ENCODE data around the gene THSD4.

THSD4 gene

GRCh38 chr15:71686221-71687050, 571.2 kb downstream of the THSD4 start:
- no peak for DNase-seq (ENCODE audit: low read depth in 2 of 2)

- DNase-seq (ENCODE audit: low read depth in 2 of 2), result no peak
Measured at GRCh38 chr15:71687902-71688508, 572.7 kb downstream of the THSD4 start.

- DNase-seq (ENCODE audit: low read depth in 2 of 2), result no peak
Measured at GRCh38 chr15:71688509-71689094, 573.3 kb downstream of the THSD4 start.

GRCh38 chr15:71691081-71691457, 575.8 kb downstream of the THSD4 start:
- no peak for DNase-seq (ENCODE audit: low read depth in 2 of 2)

- no peak for DNase-seq (ENCODE audit: low read depth in 2 of 2)
Measured at GRCh38 chr15:71691458-71692417, 576.5 kb downstream of the THSD4 start.

GRCh38 chr15:71697236-71697635, 582.0 kb downstream of the THSD4 start:
- DNase-seq (ENCODE audit: low read depth in 2 of 2), result no peak

- no peak for DNase-seq (ENCODE audit: low read depth in 2 of 2)
Measured at GRCh38 chr15:71698030-71698429, 582.8 kb downstream of the THSD4 start.

- no peak for DNase-seq (ENCODE audit: low read depth in 2 of 2)
Measured at GRCh38 chr15:71698742-71699141, 583.5 kb downstream of the THSD4 start.

GRCh38 chr15:71699977-71700376, 584.7 kb downstream of the THSD4 start:
- no peak for DNase-seq (ENCODE audit: low read depth in 2 of 2)

GRCh38 chr15:71701808-71702207, 586.5 kb downstream of the THSD4 start:
- no peak for DNase-seq (ENCODE audit: low read depth in 2 of 2)

- no peak for DNase-seq (ENCODE audit: low read depth in 2 of 2)
Measured at GRCh38 chr15:71702496-71702895, 587.2 kb downstream of the THSD4 start.

- DNase-seq (ENCODE audit: low read depth in 2 of 2), result no peak
Measured at GRCh38 chr15:71705151-71705550, 589.9 kb downstream of the THSD4 start.

- no peak for DNase-seq (ENCODE audit: low read depth in 2 of 2)
Measured at GRCh38 chr15:71706461-71707229, 591.4 kb downstream of the THSD4 start.

- no peak for DNase-seq (ENCODE audit: low read depth in 2 of 2)
Measured at GRCh38 chr15:71707230-71708050, 592.2 kb downstream of the THSD4 start.

- no peak for DNase-seq (ENCODE audit: low read depth in 2 of 2)
Measured at GRCh38 chr15:71708051-71708429, 592.8 kb downstream of the THSD4 start.

- no peak for DNase-seq (ENCODE audit: low read depth in 2 of 2)
Measured at GRCh38 chr15:71708741-71709140, 593.5 kb downstream of the THSD4 start.

- DNase-seq (ENCODE audit: low read depth in 2 of 2), result no peak
Measured at GRCh38 chr15:71709808-71710418, 594.6 kb downstream of the THSD4 start.

GRCh38 chr15:71712182-71712581, 596.9 kb downstream of the THSD4 start:
- DNase-seq (ENCODE audit: low read depth in 2 of 2), result no peak

GRCh38 chr15:71713191-71713809, 598.0 kb downstream of the THSD4 start:
- no peak for DNase-seq (ENCODE audit: low read depth in 2 of 2)
